GM12878 (cell line): ENCODE measurements around the gene OR52N5. TPM values are rescaled to one million over a fixed set of nuclear protein-coding genes. Genes with fewer than 3 reads are reported as not detected.

Experiments
- ATAC-seq: fragments of 200-7000 bp; cut with Tn5 transposase; 3 replicates; pipeline ENCODE4 v1.9.1; 2020; ENCODE audit warnings: mild to moderate bottlenecking, moderate library complexity
- BruUV-seq: library from RNA; stranded (reverse); fragments of 400-500 nt; replicated peaks from 2 replicates; lab custom pipeline; 2021; lab: Mats Ljungman, UMichigan
- CTCF ChIA-PET: fragments of 300-600 bp; sonication (Branson Sonifier 250); formaldehyde crosslinking; extraction: SDS; loops from one replicate; lab custom pipeline; 2021; ENCODE audit warnings: inconsistent platforms; lab: Yijun Ruan, JAX
- POLR2A ChIA-PET: fragments of 350-600 bp; formaldehyde crosslinking; extraction: SDS; loops from one replicate; lab custom pipeline; 2021; ENCODE audit warnings: inconsistent platforms; lab: Charles Lee
- RAD21 ChIA-PET: fragments of 300-600 bp; sonication (Branson Sonifier 250); formaldehyde crosslinking; loops from one replicate; lab custom pipeline; 2023; ENCODE audit warnings: antibody characterized with exemption; ENCODE audit not compliant: unreplicated experiment; lab: Charles Lee
- SMC1A ChIA-PET: fragments of 300-600 bp; sonication (Branson Sonifier 250); formaldehyde crosslinking; loops from one replicate; lab custom pipeline; 2023; ENCODE audit not compliant: unreplicated experiment, uncharacterized antibody; lab: Charles Lee
- DNase-seq: peaks from one replicate; pipeline ENCODE4 v3.0.0-alpha.2; 2011; ENCODE audit warnings: low read depth, low spot score
- FAIRE-seq: peaks from 3 replicates; lab custom pipeline; 2011; peaks lifted over from hg19 to GRCh38; lab: Jason Lieb, UNC
- H2AFZ ChIP-seq: 2 replicates; pipeline ENCODE4 v1.6.0; 2011; ENCODE audit warnings: low read depth, low read length, control low read depth; ENCODE audit not compliant: control insufficient read depth
- H3K27ac ChIP-seq: 2 replicates; pipeline ENCODE4 v1.5.1; 2011; ENCODE audit warnings: control low read depth; ENCODE audit not compliant: control insufficient read depth, insufficient read depth
- H3K27me3 ChIP-seq, 2 experiments: replicated peaks in 1 of 2; 2 replicates each; pipeline versions ENCODE4 v1.6.0 to v1.6.1; 2011; ENCODE audit warnings: low read length in 1 of 2; ENCODE audit not compliant: control insufficient read depth in 2 of 2, insufficient read depth in 2 of 2
- H3K36me3 ChIP-seq, 2 experiments: 2 replicates each; pipeline ENCODE4 v1.5.1; 2011; ENCODE audit warnings: low read length in 1 of 2; ENCODE audit not compliant: control insufficient read depth in 2 of 2, insufficient read depth in 2 of 2
- H3K4me1 ChIP-seq: 2 replicates; pipeline ENCODE4 v1.6.1; 2011; ENCODE audit warnings: mild to moderate bottlenecking, low read length, moderate library complexity, mixed read lengths; ENCODE audit not compliant: control insufficient read depth, insufficient read depth
- H3K4me2 ChIP-seq: 2 replicates; pipeline ENCODE4 v1.6.0; 2011; ENCODE audit warnings: control low read depth; ENCODE audit not compliant: control insufficient read depth, insufficient read depth
- H3K4me3 ChIP-seq: fragments of 200-600 bp; sonication (generic); 2 replicates; pipeline ENCODE4 v1.5.1; 2016
- H3K79me2 ChIP-seq: 2 replicates; pipeline ENCODE4 v1.6.0; 2011; ENCODE audit warnings: low read length; ENCODE audit not compliant: control insufficient read depth, insufficient read depth
- H3K9ac ChIP-seq: 2 replicates; pipeline ENCODE4 v1.8.0; 2011; ENCODE audit warnings: low read length, control low read depth, mixed read lengths; ENCODE audit not compliant: control insufficient read depth, insufficient read depth
- H3K9me3 ChIP-seq: replicated peaks from 3 replicates; pipeline ENCODE4 v1.5.1; 2011; ENCODE audit warnings: mild to moderate bottlenecking, low read length; ENCODE audit not compliant: control insufficient read depth, insufficient read depth
- H4K20me1 ChIP-seq: 2 replicates; pipeline ENCODE4 v1.6.0; 2011; ENCODE audit not compliant: control insufficient read depth, insufficient read depth
- BMI1 ChIP-seq: fragments of 450-650 bp; IDR thresholded peaks from 2 replicates; pipeline ENCODE4 v1.6.1; 2016; ENCODE audit warnings: mild to moderate bottlenecking, moderate library complexity, borderline replicate concordance
- CHD4 ChIP-seq: fragments of 200-600 bp; sonication (generic); IDR thresholded peaks from 2 replicates; pipeline ENCODE4 v1.6.1; 2016; ENCODE audit warnings: mild to moderate bottlenecking
- EZH2 ChIP-seq: IDR thresholded peaks from 2 replicates; pipeline ENCODE4 v1.6.1; 2012; ENCODE audit warnings: low read depth, mild to moderate bottlenecking, control low read depth, inconsistent platforms, low read length, borderline replicate concordance; ENCODE audit not compliant: control insufficient read depth
- GATAD2B ChIP-seq: fragments of 450-650 bp; conservative IDR thresholded peaks from 2 replicates; pipeline ENCODE4 v1.6.1; 2017; ENCODE audit warnings: low read depth, mild to moderate bottlenecking, moderate library complexity
- IRF4 ChIP-seq: IDR thresholded peaks from 2 replicates; pipeline ENCODE4 v1.6.1; 2011; ENCODE audit warnings: low read depth, low read length
- KAT2A ChIP-seq: conservative IDR thresholded peaks from 2 replicates; pipeline ENCODE4 v1.6.1; 2011; ENCODE audit warnings: low read depth, low read length; ENCODE audit not compliant: control insufficient read depth
- NBN ChIP-seq: fragments of 450-650 bp; IDR thresholded peaks from 2 replicates; pipeline ENCODE4 v1.6.1; 2016
- NFIC ChIP-seq: IDR thresholded peaks from 2 replicates; pipeline ENCODE4 v1.6.1; 2012; ENCODE audit warnings: low read depth, mild to moderate bottlenecking, inconsistent platforms, low read length, moderate library complexity
- STAT3 ChIP-seq: IDR thresholded peaks from 2 replicates; pipeline ENCODE4 v1.6.1; 2011; ENCODE audit warnings: low read depth, low read length, improper control_type of control experiment
- TBL1XR1 ChIP-seq: IDR thresholded peaks from 2 replicates; pipeline ENCODE4 v1.6.1; 2012; ENCODE audit warnings: low read depth, low read length, improper control_type of control experiment
- TCF12 ChIP-seq: IDR thresholded peaks from 2 replicates; pipeline ENCODE4 v1.6.1; 2011; ENCODE audit warnings: low read depth, mild to moderate bottlenecking, low read length
- whole genome bisulfite sequencing: methylation state at CpG from one replicate; pipeline ENCODE4 v1.1.6; 2016; ENCODE audit warnings: low lambda C conversion rate; ENCODE audit not compliant: insufficient replicate concordance, insufficient coverage; ENCODE audit errors: missing lambda C conversion rate; 5-methylcytosine and 5-hydroxymethylcytosine counted together
- in situ Hi-C: fragments of 300-500 bp; cut with MboI; formaldehyde crosslinking; loops from 9 replicates; pipeline ENCODE4 v1.14.3; 2018; ENCODE audit warnings: mixed read lengths
- intact Hi-C: fragments of 100-400 bp; cut with micrococcal nuclease; formaldehyde crosslinking; loops from one replicate; pipeline ENCODE4 v1.14.2; 2022; ENCODE audit not compliant: unreplicated experiment
- polyA plus RNA-seq, 11 experiments: library from polyadenylated mRNA; depleted of rRNA in 4 of 11; unstranded in 6 of 11; stranded (reverse) in 5 of 11; fragments of >200 nt; fragmentation: Nextera tagmentation in 4 of 11; fragmentation: Illumina TruSeq in 1 of 11; extraction: Ambion mirVana in 4 of 11; extraction: Trizol in 1 of 11; gene quantifications; 1 replicate in 1 of 11; 2 replicates in 10 of 11; pipeline versions ENCODE4 v1.2.1 to v1.2.3, GENCODE V29; 2011 to 2016; ENCODE audit warnings: inconsistent platforms in 2 of 11, missing spikeins in 2 of 11, low read depth in 1 of 11
- total RNA-seq, 4 experiments: library from RNA; depleted of rRNA in 3 of 4; stranded (reverse); fragments of >200 nt in 3 of 4; fragmentation: Illumina TruSeq in 1 of 4; extraction: Trizol in 1 of 4; gene quantifications; 2 replicates each; pipeline versions ENCODE4 v1.2.1 to v1.2.3, GENCODE V29; 2013 to 2021
- TF ChIP-seq, protein P1 (sequence below): IDR thresholded peaks from 2 replicates; pipeline ENCODE4 v1.6.1; 2011; ENCODE audit warnings: mild to moderate bottlenecking, low read depth, low read length, moderate library complexity; ENCODE audit not compliant: insufficient replicate concordance
- TF ChIP-seq, protein P2 (sequence below): IDR thresholded peaks from 2 replicates; pipeline ENCODE4 v1.6.1; 2012; ENCODE audit warnings: improper control_type of control experiment, low read depth, low read length; ENCODE audit not compliant: insufficient replicate concordance
- TF ChIP-seq, protein P3 (sequence below): fragments of 450-650 bp; IDR thresholded peaks from 2 replicates; pipeline ENCODE4 v1.6.1; 2017; ENCODE audit warnings: low read depth, mild to moderate bottlenecking, moderate library complexity
- TF ChIP-seq, protein P4 (sequence below): IDR thresholded peaks from 2 replicates; pipeline ENCODE4 v1.6.1; 2012; ENCODE audit warnings: low read length, inconsistent platforms

Gene OR52N5
- total and polyA plus RNA-seq, 10 of the 15 experiments (the other 5 are each of a cell fraction or from before 2014, with no cell fraction given), result not detected

DNA sequence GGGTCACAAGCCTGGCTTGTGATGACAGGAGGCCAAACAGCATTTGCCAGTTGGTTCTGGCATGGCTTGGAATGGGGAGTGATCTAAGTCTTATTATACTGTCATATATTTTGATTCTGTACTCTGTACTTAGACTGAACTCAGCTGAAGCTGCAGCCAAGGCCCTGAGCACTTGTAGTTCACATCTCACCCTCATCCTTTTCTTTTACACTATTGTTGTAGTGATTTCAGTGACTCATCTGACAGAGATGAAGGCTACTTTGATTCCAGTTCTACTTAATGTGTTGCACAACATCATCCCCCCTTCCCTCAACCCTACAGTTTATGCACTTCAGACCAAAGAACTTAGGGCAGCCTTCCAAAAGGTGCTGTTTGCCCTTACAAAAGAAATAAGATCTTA lies 46.1 kb downstream of the OR52N5 start (continued):
- TF ChIP-seq, protein P1, sequence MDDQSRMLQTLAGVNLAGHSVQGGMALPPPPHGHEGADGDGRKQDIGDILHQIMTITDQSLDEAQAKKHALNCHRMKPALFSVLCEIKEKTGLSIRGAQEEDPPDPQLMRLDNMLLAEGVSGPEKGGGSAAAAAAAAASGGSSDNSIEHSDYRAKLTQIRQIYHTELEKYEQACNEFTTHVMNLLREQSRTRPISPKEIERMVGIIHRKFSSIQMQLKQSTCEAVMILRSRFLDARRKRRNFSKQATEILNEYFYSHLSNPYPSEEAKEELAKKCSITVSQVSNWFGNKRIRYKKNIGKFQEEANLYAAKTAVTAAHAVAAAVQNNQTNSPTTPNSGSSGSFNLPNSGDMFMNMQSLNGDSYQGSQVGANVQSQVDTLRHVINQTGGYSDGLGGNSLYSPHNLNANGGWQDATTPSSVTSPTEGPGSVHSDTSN, result no peak

DNA sequence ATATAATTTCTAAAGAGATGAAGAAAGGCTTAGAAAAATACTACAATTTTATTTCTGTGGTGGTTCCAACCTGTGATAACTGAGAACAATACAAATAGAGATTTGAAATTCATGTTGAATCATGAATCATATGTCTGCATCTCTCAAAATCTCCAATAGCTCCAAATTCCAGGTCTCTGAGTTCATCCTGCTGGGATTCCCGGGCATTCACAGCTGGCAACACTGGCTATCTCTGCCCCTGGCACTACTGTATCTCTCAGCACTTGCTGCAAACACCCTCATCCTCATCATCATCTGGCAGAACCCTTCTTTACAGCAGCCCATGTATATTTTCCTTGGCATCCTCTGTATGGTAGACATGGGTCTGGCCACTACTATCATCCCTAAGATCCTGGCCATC lies 46.8 kb downstream of the OR52N5 start, which contains the start of gene OR56B1:
TSS of gene OR56B1 (plus strand) at position 53 of the 400 bp plus-strand sequence. CDS start at position 122, 69 bp downstream.
- H2AFZ ChIP-seq, result no peak within 1 kb of the TSS
- no peak for ATAC-seq
- TF ChIP-seq EZH2 (no peak), NFIC (no peak), GATAD2B (no peak), IRF4 (no peak), STAT3 (no peak), BMI1 (no peak), KAT2A (no peak), CHD4 (no peak), NBN (no peak), TCF12 (no peak), TBL1XR1 (no peak)
- TF ChIP-seq, protein P2, sequence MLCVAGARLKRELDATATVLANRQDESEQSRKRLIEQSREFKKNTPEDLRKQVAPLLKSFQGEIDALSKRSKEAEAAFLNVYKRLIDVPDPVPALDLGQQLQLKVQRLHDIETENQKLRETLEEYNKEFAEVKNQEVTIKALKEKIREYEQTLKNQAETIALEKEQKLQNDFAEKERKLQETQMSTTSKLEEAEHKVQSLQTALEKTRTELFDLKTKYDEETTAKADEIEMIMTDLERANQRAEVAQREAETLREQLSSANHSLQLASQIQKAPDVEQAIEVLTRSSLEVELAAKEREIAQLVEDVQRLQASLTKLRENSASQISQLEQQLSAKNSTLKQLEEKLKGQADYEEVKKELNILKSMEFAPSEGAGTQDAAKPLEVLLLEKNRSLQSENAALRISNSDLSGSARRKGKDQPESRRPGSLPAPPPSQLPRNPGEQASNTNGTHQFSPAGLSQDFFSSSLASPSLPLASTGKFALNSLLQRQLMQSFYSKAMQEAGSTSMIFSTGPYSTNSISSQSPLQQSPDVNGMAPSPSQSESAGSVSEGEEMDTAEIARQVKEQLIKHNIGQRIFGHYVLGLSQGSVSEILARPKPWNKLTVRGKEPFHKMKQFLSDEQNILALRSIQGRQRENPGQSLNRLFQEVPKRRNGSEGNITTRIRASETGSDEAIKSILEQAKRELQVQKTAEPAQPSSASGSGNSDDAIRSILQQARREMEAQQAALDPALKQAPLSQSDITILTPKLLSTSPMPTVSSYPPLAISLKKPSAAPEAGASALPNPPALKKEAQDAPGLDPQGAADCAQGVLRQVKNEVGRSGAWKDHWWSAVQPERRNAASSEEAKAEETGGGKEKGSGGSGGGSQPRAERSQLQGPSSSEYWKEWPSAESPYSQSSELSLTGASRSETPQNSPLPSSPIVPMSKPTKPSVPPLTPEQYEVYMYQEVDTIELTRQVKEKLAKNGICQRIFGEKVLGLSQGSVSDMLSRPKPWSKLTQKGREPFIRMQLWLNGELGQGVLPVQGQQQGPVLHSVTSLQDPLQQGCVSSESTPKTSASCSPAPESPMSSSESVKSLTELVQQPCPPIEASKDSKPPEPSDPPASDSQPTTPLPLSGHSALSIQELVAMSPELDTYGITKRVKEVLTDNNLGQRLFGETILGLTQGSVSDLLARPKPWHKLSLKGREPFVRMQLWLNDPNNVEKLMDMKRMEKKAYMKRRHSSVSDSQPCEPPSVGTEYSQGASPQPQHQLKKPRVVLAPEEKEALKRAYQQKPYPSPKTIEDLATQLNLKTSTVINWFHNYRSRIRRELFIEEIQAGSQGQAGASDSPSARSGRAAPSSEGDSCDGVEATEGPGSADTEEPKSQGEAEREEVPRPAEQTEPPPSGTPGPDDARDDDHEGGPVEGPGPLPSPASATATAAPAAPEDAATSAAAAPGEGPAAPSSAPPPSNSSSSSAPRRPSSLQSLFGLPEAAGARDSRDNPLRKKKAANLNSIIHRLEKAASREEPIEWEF, result no peak
- TF ChIP-seq, protein P3, sequence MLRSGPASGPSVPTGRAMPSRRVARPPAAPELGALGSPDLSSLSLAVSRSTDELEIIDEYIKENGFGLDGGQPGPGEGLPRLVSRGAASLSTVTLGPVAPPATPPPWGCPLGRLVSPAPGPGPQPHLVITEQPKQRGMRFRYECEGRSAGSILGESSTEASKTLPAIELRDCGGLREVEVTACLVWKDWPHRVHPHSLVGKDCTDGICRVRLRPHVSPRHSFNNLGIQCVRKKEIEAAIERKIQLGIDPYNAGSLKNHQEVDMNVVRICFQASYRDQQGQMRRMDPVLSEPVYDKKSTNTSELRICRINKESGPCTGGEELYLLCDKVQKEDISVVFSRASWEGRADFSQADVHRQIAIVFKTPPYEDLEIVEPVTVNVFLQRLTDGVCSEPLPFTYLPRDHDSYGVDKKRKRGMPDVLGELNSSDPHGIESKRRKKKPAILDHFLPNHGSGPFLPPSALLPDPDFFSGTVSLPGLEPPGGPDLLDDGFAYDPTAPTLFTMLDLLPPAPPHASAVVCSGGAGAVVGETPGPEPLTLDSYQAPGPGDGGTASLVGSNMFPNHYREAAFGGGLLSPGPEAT, result no peak
- TF ChIP-seq, protein P4, sequence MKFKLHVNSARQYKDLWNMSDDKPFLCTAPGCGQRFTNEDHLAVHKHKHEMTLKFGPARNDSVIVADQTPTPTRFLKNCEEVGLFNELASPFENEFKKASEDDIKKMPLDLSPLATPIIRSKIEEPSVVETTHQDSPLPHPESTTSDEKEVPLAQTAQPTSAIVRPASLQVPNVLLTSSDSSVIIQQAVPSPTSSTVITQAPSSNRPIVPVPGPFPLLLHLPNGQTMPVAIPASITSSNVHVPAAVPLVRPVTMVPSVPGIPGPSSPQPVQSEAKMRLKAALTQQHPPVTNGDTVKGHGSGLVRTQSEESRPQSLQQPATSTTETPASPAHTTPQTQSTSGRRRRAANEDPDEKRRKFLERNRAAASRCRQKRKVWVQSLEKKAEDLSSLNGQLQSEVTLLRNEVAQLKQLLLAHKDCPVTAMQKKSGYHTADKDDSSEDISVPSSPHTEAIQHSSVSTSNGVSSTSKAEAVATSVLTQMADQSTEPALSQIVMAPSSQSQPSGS, result no peak

More for the DNA sequence above, 46.8 kb downstream of the OR52N5 start, which contains the start of gene OR56B1:
- intact Hi-C loops, result no loop called here
- Histone ChIP-seq H3K79me2 (no peaks in the 10 kb centered on the region), H3K27me3 (no peaks in the 10 kb centered on the region), H3K36me3 (no peaks in the 10 kb centered on the region), H3K4me2 (no peak within 1 kb of the TSS), H3K4me1 (no peaks in the 10 kb centered on the region), H3K27ac (no peak within 1 kb of the TSS), H3K9ac (no peak within 1 kb of the TSS), H3K9me3 (no peaks in the 10 kb centered on the region; the same call in 2 of the 3 replicates), H3K4me3 (no peak within 1 kb of the TSS), H4K20me1 (no peaks in the 10 kb centered on the region)
- no TSS peak for BruUV-seq
- in situ Hi-C loops, result no loop called here
- WGBS, result 27% methylated on average over 1 of the region's 1 CpG
- no peak for DNase-seq
- no peak for FAIRE-seq
- ChIA-PET POLR2A (no interaction called here), SMC1A (interaction anchor here (1.0 to 1.2 kb wide), 2 partner anchors 17 to 136 kb away, joined by 3 to 6 read pairs; no protein-coding TSS in a partner anchor), CTCF (interaction anchor here (0.6 to 1.0 kb wide), 2 partner anchors 52 to 120 kb away, joined by 3 read pairs; no protein-coding TSS in a partner anchor), RAD21 (no interaction called here)
